CD4-positive, alpha-beta T cell treated with Interleukin-21 for 1 hour (primary cell): Measurements from ENCODE around the gene TRNP1.

Source experiments
- DNase-seq: peaks from one replicate; pipeline ENCODE4 v3.0.0-alpha.2; 2020

TRNP1 gene

GRCh38 chr1:27003745-27004470 is 10.4 kb downstream of the TRNP1 start:
- no peak for DNase-seq

- no peak for DNase-seq
Measured at GRCh38 chr1:27004471-27005165, 11.1 kb downstream of the TRNP1 start.

- no peak for DNase-seq
Measured at GRCh38 chr1:27005166-27005530, 11.7 kb downstream of the TRNP1 start.

GRCh38 chr1:27005648-27006496 is 12.4 kb downstream of the TRNP1 start:
- DNase-seq = no peak

- no peak for DNase-seq
Measured at GRCh38 chr1:27006683-27007082, 13.2 kb downstream of the TRNP1 start.

- DNase-seq = no peak
Measured at GRCh38 chr1:27007909-27008582, 14.6 kb downstream of the TRNP1 start.

- DNase-seq = no peak
Measured at GRCh38 chr1:27009601-27010197, 16.2 kb downstream of the TRNP1 start.

- DNase-seq = no peak
Measured at GRCh38 chr1:27010226-27010994, 16.9 kb downstream of the TRNP1 start.

GRCh38 chr1:27011058-27011764 is 17.7 kb downstream of the TRNP1 start:
- DNase-seq = no peak

GRCh38 chr1:27011976-27012563 is 18.6 kb downstream of the TRNP1 start:
- DNase-seq = no peak

- DNase-seq = no peak
Measured at GRCh38 chr1:27015260-27015659, 21.8 kb downstream of the TRNP1 start.

GRCh38 chr1:27016376-27016775 is 22.9 kb downstream of the TRNP1 start:
- DNase-seq = no peak

- no peak for DNase-seq
Measured at GRCh38 chr1:27017207-27017606, 23.7 kb downstream of the TRNP1 start.

GRCh38 chr1:27018316-27018715 is 24.8 kb downstream of the TRNP1 start:
- no peak for DNase-seq

- no peak for DNase-seq
Measured at GRCh38 chr1:27021354-27022031, 28.0 kb downstream of the TRNP1 start.

GRCh38 chr1:27025718-27026117 is 32.2 kb downstream of the TRNP1 start:
- DNase-seq = no peak

GRCh38 chr1:27026621-27027574 is 33.4 kb downstream of the TRNP1 start:
- no peak for DNase-seq

GRCh38 chr1:27027575-27028250 is 34.2 kb downstream of the TRNP1 start:
- DNase-seq = no peak
